GM10266 (cell line): ENCODE data around the gene ALG14.

Source experiments
- DNase-seq: peaks from one replicate; pipeline ENCODE4 v3.0.0; 2012; ENCODE audit errors: extremely low spot score
- CTCF ChIP-seq: IDR thresholded peaks from 2 replicates; pipeline ENCODE4 v1.5.1; 2012; ENCODE audit warnings: mild to moderate bottlenecking, low read depth; ENCODE audit not compliant: control insufficient read depth, insufficient read depth; ENCODE audit errors: missing control alignments

Gene ALG14

GRCh38 chr1:94983171-94983739 is 89.5 kb downstream of the ALG14 start:
- no peak for DNase-seq
- no peak for TF ChIP-seq CTCF

GRCh38 chr1:94982398-94982797 is 90.4 kb downstream of the ALG14 start:
- no peak for DNase-seq
- no peak for TF ChIP-seq CTCF

GRCh38 chr1:94981575-94981973 is 91.2 kb downstream of the ALG14 start:
- TF ChIP-seq CTCF: no peak
- no peak for DNase-seq

- TF ChIP-seq CTCF: no peak
These were observed 91.9 kb downstream of the ALG14 start for GRCh38 chr1:94980582-94981574.

GRCh38 chr1:94979656-94980581 is 92.8 kb downstream of the ALG14 start:
- TF ChIP-seq CTCF: no peak
- DNase-seq: no peak

More at GRCh38 chr1:94980582-94981574, 91.9 kb downstream of the ALG14 start:
- no peak for DNase-seq

- no peak for DNase-seq
- TF ChIP-seq CTCF: no peak
These were observed 93.6 kb downstream of the ALG14 start for GRCh38 chr1:94979131-94979530.
